NCI-H510A (cell line): ENCODE results near the gene CD99L2.
"Not testable (repeated sequence)": the region's sequence is repeated elsewhere in the genome, so short reads cannot be mapped to it uniquely, and the experiment has no call there.

Source experiments
- DNase-seq: peaks from one replicate; lab custom pipeline; 2025; lab: John Stamatoyannopoulos, UW

Gene CD99L2

GRCh38 chrX:150896632-150897031 is 1.8 kb downstream of the CD99L2 start:
- DNase-seq, result no peak

DNA sequence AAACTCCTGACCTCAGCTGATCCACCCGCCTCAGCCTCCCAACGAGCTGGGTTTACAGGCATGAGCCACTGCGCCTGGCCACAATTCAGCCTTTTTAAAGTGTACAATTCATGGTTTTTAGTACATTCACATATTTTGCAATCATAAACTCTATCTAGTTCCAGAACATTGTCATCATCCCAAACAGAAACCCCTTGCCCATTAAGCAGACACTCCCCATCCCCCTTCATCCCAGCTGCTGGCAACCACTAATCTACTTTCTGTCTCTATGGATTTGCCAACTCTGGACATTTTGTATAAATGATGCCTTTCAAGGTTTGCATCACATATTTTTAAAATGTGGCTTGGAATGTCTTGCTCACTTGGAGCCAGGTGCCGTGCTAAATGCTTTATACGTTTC is 4.5 kb downstream of the CD99L2 start:
- no peak for DNase-seq

GRCh38 chrX:150889131-150889530 is 9.3 kb downstream of the CD99L2 start:
- DNase-seq, result no peak

DNA sequence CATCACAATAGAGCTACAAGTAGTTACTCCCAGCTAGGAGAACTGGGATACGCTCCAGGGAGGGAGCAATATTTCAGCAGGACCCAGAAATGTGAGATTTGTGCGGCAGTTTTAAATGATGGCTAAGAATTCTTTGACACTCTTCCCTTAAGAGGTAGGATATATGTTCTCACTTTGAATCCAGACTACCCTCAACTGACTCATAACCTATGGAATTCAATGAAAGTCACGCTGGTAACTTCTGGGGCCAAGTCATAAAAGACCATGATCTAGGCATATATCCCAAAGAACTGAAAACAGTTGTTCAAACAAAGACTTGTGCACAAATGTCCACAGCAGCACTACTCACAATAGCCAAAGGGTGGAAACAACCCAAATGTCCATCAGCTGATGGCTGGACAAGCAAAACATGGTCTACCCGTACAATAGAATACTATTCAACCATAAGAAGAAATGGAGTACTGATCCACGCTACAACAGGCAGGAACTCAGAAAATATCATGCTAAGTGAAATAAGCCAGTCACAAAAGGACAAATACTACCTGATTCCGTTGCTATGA is 10.5 kb downstream of the CD99L2 start:
- no peak for DNase-seq

DNA sequence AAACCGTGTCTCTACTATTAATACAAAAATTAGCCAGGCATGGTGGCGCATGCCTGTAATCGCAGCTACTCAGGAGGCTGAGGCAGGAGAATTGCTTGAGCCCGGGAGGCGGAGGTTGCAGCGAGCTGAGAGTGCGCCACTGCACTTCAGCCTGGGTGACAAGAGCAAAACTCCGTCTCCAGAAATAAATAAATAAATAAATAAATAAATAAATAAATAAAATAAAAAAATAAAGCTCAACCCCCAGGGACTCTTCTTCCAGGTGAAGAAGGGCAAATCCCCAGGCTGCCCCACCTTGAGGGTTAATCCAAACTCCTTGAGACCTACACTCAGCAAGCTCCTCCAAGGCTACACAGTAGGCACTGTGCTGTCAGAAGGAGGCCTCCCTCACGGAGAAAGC is 11.2 kb downstream of the CD99L2 start:
- not testable (repeated sequence) for DNase-seq

DNA sequence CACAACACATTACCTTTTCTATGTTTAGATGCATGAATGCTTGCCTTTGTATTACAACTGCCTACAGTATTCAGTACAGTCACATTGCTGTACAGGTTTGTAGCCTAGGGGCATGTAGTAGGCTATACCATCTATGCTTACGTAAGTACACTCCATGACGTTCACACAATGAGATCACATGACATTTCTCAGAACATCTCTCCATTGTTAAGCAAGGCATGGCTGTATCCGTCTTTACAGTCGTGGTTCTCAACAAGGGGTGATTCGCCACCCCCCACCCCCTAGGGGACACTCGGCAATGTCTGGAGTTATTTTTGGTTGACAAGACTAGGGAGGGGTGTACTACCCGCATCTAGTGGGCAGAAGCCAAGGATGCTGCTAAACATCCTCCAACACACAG is 12.1 kb downstream of the CD99L2 start:
- DNase-seq, result no peak

DNA sequence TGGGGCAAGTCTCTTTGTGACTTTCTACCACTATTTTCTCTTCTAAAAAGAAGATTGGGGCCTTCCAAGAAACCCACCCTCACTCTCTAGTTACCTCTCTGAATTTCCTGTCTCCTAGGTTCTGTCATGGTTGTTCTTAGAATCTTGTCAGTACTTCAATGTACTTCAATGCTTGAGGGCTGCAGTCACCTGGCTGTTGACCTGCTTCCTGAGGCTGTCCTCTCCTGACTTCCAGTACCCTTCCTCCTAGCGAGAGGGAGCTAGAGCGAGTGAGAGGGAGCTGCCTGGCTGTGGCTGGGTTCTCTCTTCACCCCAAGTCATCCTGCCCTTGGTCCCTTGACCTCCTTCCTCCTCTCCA is 17.7 kb downstream of the CD99L2 start:
- peak; percentile 25 for DNase-seq

DNA sequence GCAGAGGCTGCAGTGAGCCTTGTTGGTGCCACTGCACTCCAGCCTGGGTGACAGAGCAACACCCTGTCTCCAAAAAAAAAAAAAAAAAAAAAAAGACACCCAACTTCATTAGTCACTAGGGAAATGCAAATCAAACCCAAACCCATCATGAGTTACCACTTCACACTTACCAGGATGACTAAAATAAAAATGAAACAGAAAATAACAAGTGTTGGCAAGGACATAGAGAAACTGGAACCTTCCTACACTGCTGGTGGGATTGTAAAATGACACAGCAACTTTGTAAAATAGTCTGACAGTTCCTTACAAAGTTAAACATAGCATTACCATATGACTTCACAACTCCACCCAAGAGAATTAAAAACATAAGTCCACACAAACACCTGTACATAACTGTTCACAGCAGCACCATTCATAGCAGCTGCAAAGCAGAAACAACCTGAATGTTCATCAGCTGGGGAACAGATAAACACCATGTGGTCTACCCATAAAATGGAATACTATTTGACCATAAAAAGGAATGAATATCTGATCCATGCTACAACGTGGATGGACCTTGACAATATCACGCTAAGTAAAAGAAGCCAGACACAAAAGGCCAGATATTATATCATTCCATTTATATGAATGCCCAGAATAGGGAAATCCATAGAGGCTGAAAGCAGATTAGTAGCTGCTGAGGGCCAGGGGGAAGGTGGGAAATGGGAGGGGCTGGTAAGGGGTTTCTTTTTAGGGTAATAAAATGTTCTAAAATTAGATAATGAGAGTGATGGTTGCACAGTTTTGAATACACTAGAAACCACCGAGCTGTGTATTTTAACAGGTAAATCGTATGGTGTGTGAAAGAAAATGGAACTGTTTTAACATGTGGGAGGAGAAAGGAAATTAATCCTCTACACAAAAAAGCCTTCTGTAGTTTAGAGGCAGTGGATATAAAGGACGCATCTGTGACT is 18.3 kb downstream of the CD99L2 start:
- DNase-seq, result no peak

DNA sequence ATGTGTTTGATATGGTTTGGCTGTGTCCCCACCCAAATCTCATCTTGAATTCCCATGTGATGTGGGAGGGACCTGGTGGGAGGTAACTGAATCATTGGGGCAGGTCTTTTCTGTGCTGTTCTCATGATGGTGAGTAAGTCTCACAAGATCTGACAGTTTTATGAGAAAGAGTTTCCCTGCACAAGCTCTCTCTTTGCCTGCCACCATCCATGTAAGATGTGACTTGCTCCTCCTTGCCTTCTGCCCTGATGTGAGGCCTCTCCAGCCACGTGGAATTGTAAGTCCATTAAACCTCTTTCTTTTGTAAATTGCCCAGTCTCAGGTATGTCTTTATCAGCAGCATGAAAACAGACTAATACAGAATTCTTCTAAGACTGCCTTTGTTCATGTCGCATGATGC is 22.8 kb downstream of the CD99L2 start:
- DNase-seq, result not testable (repeated sequence)

DNA sequence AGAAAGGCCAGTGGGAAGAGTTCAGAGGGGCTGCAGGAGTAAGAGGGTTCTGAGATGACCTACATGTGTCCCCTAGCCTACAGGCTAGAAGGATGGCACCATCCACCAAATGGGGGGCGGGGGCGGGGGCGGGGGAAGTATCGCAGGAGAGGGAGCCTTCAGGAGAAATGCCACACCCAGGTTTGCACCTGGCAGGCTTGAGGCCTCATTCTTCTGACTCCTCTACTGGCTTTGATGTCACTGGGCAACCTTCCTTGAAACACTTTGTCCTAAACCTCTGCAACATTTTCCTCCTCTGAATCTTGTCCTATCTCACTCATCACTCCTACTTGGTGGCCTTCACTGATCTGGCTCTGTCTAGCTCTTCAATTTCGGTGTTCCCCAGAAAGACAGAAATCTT is 24.0 kb downstream of the CD99L2 start:
- DNase-seq, result no peak

DNA sequence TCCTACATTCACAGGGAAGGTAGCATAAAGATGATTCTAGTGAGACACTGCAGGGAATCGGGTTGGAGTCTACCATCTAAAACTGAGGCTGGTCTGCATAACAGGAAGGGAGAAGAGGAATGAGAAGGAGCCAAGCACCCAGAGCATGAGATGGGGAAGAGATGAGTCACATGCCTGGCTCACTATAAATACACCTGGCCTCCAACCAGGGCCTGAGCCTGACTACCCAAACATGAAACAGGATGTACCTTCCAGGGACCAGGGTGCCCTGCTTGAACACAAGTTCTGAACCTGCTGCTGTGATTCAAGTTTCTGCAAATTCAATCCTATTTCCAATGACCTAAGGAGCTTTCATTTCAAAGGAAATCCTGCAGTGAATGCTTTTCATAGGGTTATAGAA is 24.9 kb downstream of the CD99L2 start:
- DNase-seq, result peak; percentile 5

- peak; percentile 38 for DNase-seq
These were observed 25.6 kb downstream of the CD99L2 start for GRCh38 chrX:150872773-150873336.

- DNase-seq, result no peak
These were observed 27.1 kb downstream of the CD99L2 start for GRCh38 chrX:150871341-150871811.

- DNase-seq, result no peak
These were observed 27.8 kb downstream of the CD99L2 start for GRCh38 chrX:150870487-150871340.

DNA sequence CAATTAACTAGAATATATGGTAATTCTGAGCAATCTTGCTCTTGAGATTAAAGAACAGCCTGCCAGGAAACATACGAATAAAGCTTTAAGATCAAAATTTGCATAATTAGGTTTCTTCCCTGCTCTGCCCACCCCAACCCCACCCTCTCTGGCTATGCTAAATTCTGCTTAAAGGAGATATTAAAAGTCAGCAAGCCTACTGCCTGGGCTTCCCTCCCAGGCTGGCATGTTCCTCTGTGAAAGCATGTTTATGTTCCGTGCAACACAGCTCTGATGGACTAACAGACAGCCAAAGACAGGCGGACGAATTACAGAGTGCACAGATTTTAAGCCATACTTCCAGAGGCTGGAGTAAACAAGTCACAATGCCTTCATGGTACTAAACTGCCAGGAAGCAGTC is 28.4 kb downstream of the CD99L2 start:
- no peak for DNase-seq

DNA sequence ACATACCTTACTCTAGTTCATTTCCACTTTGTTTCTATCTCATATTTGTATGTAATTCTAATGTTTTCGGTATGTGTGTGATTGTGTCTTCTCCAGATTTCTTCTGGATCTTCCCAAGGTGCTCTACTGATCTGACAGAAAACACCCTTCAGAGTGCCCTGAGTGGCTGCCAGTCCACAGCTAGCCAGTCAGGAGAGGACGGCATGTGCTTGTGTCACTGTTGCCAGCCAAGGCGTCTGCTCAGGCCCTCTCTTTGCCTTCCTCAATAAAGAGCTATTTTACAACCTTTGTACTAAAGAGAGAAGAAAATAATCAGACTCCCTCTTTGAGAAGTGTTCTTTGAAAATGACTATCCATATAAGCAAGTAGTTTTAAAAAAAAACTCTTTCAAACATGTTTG is 29.0 kb downstream of the CD99L2 start:
- peak; percentile 16 for DNase-seq

GRCh38 chrX:150868625-150869024 is 29.8 kb downstream of the CD99L2 start:
- no peak for DNase-seq

DNA sequence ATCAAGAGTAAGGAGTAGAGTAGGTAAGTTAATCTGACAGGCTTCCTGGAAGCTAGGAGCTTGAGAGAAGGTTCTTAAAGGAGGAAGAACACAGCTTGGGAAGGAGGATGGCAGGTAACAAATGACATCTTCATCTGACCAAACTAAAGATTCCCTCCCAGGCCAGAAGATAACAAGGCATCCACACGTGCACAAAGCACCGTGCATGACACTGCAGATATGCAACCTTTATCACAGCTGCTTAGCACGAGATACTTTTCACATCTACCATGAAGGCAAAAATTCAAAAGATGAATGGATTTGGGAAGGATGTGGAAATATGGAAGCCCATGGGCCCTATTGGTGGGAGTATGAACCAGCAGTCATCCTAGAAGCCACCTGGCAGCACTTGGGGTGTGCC is 34.3 kb downstream of the CD99L2 start:
- DNase-seq, result no peak

DNA sequence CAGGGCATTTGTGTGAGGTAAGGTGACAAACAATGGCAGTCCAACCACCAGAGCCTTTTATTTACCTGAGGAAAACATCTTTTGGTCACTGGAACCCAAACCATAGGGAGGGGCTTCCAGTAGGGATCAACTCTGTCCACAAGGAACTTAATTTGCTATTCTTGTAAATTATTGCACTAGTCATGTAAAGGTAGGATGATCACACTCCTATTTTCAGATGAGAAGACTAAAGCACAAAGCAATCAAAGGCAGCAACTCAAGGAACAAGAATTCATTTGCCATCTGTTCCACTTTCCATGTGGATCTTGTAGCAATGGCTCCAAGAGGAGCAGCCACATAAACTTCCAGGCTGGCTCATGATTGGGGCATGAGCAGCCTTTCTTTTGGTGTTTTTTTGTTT is 35.3 kb downstream of the CD99L2 start:
- no peak for DNase-seq

GRCh38 chrX:150857453-150857852 is 41.0 kb downstream of the CD99L2 start:
- DNase-seq, result no peak

- DNase-seq, result no peak
These were observed 41.7 kb downstream of the CD99L2 start for GRCh38 chrX:150856785-150857184.

DNA sequence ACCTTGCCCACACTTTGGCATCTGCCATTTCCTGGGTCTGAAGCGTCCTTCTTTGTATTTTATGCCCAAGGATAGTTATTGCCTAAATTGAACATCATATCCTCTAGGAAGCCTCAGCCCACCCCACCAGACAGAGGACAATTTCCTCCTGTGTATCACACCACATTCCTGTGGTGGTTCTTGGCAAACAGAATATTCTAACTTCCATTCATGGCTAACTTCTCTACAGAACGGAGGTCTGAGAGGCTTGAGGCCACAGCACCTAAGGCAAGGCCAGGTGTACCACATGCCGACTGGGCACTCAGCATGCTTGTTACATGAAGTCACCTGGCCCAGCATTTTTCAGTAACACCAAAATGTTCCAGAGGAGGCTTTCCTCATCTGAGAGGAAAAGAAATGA is 42.4 kb downstream of the CD99L2 start:
- no peak for DNase-seq
